GM19193 (cell line): ENCODE results near the gene CCDC97.

Experiments
- POLR2A ChIP-seq: IDR thresholded peaks from 4 replicates; pipeline ENCODE4 v1.6.1; 2011; ENCODE audit not compliant: insufficient read depth, insufficient read length; ENCODE audit errors: extremely low read depth

Gene CCDC97

DNA sequence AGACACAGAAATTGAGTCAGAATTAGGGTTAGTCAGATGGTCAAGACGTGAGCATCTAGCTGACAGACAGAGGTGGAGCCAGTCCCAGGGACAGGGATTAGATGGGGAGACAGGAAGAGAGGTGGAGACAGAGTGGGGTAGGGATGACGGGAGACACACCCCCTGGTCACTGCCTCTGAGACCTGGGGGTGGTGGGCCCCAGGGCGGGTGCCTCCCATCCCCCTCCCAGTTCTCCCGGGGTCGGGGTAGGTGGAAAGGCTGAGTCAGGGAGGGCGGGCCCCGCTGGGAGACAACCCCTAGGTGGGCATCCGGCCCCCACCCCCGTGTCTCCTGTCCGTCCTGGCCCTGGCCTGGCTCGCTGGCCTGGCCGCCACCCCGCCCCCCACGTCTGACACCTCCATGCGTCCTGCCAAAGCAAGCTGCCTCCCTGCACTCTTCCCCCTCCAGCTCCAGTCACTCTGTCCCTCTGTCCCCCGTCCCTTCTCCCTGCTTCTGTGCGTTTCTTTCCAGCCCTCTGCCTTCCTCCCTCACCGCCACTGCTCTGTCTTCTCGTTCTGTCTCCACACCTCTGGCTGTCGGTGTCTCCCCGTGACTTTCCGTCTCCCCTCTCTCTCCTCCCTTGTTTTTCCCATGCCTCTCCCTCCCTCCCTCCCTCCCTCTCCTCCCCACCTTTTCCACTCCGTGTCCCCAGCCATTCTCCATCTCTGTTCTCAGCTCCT lies 15.1 kb downstream of the CCDC97 start:
- no peak for TF ChIP-seq POLR2A

DNA sequence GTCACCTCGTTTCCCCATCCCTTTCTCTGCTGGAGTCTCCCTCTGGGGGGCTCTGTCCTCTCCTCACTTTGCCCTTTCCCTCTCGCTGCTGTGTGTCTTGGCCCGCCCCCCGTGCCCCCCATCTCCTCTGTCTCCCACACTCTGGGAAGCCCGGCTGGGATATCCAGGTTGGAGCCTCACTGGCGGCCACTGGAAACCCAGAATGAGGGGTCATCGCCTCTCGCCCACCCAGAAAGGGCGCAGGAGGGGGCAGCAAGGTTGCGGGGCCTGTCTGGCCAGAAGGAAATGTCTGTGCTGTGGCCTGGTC lies 15.6 kb downstream of the CCDC97 start:
- TF ChIP-seq POLR2A = no peak

GRCh38 chr19:41325947-41326706 lies 16.2 kb downstream of the CCDC97 start:
- no peak for TF ChIP-seq POLR2A

GRCh38 chr19:41327076-41327575 lies 17.2 kb downstream of the CCDC97 start:
- TF ChIP-seq POLR2A = no peak

DNA sequence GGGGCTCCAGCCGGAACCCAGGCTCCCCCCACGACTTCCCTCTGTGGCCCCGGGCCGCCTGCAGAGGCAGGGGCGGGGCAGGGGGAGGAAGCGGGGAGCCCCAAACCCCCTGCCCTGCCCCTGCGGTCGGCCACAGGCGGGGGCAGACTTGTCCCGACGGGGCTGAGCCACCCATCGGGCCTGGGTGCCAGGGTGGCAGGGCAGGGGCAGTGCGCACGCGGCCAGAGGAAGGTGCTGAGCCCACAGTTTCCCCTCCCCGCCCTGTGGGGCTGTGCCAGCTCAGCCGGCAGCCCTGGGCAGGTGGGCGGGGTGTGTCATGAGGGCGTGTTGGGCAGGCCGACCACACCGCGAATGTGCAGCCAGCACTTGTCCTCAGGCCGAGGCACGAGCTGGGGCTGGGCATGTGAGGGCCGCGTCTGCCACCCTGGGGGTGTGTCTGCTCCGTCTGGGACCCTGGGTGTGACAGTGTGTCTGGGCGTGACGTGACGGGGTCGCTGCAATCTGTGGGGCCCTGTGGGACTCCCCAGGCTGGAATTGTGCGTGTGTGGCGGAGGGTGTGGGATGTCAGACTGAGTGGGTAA lies 17.7 kb downstream of the CCDC97 start:
- TF ChIP-seq POLR2A = peak; percentile 54

DNA sequence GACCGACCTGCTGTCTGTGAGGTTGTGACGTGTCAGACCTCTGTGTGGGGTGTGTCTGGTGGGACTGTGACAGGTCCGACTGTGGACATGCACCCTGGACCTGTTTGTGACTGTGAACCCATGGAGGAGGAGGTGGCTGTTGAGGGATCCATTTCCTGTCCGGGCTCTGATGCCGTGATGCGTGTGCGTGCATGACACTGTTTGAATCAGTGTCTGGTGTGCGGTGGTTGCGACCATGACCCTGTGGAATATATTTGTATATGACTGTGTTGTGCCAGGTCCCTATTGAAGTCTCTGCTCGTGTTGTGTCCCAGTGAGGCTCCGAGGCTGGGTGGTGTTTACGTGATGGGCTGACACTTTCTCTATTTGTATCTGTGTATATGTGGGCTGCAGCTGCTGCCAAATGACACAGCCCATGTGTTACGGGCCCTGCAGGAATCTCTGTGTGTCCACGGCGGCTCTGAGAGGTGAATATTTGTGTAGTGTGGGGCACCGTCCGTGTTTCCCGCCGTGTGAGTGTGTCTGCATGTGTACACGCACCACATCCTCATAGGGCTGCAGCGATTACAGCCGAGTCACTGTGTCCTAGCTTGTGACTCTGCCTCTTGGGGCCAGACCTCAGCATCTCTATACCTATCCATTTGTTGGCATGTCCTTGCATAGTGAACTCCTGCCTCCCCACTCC lies 18.3 kb downstream of the CCDC97 start:
- TF ChIP-seq POLR2A = no peak

- TF ChIP-seq POLR2A = no peak
These were observed 18.9 kb downstream of the CCDC97 start for GRCh38 chr19:41328842-41329225.

DNA sequence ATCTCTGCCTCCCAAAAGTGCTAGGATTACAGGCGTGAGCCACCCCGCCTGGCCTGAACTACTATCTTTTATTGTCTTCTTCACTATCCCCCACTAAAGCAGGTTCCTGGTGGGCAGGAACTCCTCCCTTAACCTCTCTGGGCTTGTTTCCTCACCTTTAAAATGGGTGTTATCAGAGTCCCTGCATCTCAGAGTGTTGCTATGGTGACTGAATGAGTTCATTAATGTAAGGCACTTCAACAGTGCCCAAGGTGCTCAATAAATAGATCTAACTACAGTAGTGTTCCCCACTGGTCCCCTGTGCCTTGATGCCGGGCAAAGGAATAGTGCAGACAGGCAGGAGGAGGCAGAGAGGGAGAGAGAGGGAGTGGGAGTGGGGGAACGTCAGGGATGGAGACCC lies 20.5 kb downstream of the CCDC97 start:
- TF ChIP-seq POLR2A = no peak

DNA sequence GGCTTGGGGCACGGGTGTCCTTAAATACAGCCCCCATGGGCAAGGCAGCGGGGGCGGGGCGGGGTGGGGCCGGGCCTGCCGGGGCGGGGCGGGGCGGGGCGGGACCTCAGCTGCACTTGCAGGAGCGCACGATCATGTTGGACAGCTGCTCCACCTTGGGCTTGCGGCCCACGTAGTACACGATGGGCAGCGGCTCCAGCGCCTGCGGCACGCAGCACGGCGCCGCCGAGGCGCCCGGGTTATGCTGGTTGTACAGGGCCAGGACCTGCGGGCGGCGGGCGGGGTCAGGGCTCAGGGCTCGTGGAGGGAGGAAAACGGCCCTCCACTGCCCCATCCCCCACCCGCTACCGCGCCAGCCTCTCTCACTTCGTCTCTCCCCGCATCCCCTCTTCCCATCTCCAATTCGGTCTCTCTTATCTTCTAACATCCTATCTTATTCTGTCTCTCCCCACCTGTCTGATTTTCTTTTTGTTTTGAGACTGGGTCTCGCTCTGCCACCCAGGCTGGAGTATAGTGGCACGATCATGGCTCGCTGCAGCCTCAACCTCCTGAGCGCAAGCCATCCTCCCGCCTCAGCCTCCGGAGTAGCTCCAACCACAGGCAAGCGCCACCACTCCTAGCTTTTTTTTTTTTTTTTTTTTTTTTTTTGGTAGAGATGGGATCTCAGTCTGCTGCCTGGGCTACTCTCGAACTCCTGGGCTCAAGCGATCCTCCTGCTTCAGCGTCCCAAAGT lies 21.1 kb downstream of the CCDC97 start:
- TF ChIP-seq POLR2A = no peak

DNA sequence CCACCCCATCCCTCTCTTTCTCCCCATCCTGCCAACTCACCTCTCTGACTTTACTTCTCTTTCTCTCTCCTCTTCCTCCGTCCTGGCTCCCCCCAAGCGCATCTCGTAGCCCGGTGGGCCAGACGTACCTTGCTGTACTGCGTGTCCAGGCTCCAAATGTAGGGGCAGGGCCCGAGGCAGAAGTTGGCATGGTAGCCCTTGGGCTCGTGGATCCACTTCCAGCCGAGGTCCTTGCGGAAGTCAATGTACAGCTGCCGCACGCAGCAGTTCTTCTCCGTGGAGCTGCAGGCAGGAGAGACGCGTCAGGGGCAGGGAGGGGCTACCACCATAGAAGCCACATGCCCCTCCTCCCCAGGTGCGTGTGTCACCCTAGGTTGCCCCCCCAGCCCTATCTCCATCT lies 22.0 kb downstream of the CCDC97 start:
- no peak for TF ChIP-seq POLR2A

DNA sequence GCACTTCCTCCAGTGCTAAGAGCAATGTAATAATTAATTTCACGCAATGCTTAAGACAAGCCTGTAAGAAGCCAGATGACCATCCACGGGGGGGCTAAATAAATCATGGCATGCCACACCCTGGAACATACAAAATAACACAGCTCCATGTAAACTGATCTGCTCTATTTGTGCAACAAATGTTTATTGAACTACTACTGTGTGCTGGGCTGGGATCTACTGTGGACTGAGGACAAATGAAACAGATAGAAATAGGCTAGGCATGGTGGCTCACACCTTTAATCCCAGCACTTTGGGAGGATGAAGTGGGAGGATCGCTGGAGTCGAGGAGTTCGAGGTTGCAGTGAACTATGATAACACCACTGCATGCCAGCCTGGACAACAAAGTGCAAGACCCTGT lies 22.5 kb downstream of the CCDC97 start:
- no peak for TF ChIP-seq POLR2A

DNA sequence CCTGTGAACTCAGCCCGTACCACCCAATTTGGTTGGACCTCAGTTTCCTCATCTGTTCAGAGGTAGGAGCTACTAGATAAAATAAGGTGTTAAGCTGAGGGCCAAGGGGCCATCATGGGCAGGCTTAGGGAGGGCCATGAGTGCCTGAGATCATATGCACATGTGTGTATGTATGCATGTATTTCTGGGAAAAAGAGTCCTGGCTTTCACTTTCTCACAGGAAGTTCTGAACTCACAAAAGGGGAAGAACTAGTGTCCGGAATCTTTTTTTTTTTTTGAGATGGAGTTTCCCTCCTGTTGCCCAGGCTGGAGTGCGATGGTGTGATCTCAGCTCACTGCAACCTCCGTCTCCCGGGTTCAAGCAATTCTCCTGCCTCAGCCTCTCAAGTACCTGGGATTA lies 24.8 kb downstream of the CCDC97 start:
- TF ChIP-seq POLR2A = no peak

- TF ChIP-seq POLR2A = no peak
These were observed 25.5 kb downstream of the CCDC97 start for GRCh38 chr19:41335467-41335866.

DNA sequence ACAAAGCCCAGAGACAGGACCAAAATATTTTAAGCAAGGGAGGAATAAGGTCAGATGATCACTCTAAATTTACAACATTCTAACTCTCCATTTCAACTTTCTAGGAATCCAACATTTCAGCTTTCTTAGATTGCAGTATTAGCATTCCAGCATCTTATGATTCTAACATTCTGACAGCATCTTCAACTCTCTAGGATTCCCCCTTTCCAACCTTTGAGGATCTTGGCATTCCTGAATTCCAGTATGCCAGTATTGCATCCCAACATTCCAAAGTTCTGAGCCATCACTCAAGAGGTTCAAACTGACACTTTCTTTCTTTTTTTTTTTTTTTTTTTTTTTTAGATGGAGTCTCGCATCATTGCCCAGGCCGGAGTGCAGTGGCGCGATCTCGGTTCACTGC lies 30.0 kb downstream of the CCDC97 start:
- TF ChIP-seq POLR2A = no peak
